GM12875 (cell line): Measurements from ENCODE around the gene ADGRG7.
"Not testable (repeated sequence)": the region's sequence is repeated elsewhere in the genome, so short reads cannot be mapped to it uniquely, and the experiment has no call there.

ENCODE experiments used
- H3K4me3 ChIP-seq: one replicate; pipeline ENCODE4 v1.5.1; 2011; ENCODE audit warnings: low read depth, low read length, control low read depth
- TF ChIP-seq, protein P1 (sequence below): IDR thresholded peaks from 2 replicates; pipeline ENCODE4 v1.5.1; 2011; ENCODE audit warnings: low read depth, mild to moderate bottlenecking, control low read depth, inconsistent platforms, low read length, moderate library complexity, borderline replicate concordance; ENCODE audit not compliant: insufficient read depth

Gene ADGRG7

DNA sequence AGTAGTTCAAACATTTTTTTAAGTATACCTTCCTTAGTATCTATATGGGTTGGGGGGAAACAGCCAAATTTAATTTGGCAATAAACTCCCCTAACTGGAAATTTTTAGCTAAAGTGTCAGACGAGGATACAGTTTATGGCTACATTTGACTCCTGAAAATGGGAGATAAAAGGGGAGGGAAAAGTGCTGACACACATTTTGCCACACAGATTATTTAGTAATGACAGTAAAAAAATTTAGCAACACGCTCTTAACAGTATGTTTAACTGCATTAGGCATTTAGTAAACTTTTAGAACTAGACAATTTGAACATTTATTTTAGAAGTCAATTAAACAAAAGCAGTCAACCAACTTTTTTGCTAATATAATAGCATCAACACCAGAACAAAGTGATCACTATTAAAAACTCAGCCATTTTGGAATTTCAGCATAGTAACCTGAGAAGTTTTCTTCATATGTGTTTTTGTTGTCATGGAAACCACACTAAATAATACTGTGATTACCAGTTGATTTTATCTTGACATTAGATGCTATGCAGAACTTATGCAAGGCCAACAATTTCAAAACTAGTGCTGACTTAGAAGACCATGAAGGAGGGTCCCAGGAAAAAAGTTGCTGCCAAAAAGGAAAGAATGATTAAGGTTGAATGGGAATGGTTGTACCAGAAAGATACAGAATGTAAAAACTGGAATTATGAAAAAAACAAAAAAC is 52.9 kb downstream of the ADGRG7 start:
- no peak overlapping the region for H3K4me3 ChIP-seq
- TF ChIP-seq, protein P1, sequence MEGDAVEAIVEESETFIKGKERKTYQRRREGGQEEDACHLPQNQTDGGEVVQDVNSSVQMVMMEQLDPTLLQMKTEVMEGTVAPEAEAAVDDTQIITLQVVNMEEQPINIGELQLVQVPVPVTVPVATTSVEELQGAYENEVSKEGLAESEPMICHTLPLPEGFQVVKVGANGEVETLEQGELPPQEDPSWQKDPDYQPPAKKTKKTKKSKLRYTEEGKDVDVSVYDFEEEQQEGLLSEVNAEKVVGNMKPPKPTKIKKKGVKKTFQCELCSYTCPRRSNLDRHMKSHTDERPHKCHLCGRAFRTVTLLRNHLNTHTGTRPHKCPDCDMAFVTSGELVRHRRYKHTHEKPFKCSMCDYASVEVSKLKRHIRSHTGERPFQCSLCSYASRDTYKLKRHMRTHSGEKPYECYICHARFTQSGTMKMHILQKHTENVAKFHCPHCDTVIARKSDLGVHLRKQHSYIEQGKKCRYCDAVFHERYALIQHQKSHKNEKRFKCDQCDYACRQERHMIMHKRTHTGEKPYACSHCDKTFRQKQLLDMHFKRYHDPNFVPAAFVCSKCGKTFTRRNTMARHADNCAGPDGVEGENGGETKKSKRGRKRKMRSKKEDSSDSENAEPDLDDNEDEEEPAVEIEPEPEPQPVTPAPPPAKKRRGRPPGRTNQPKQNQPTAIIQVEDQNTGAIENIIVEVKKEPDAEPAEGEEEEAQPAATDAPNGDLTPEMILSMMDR: no peak

DNA sequence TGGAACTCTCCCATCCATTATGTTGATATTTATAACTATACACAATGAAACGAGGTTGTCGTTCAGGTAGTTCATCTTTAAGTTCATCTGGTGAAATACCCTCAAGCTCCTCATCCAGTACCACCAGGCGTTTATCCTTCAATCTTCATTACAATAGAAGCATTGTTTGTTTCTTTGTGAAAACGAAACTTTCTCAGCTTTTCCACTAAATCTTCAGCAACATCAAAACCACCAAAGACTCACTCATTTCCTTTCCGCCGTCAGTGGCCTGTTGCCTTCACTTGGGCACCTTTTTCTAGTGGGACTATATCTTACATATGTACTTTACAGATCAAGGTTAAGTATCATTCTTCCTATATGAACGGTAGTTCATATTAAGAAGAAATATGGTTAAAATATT is 55.8 kb downstream of the ADGRG7 start:
- H3K4me3 ChIP-seq: no peak overlapping the region
- TF ChIP-seq, protein P1: no peak

DNA sequence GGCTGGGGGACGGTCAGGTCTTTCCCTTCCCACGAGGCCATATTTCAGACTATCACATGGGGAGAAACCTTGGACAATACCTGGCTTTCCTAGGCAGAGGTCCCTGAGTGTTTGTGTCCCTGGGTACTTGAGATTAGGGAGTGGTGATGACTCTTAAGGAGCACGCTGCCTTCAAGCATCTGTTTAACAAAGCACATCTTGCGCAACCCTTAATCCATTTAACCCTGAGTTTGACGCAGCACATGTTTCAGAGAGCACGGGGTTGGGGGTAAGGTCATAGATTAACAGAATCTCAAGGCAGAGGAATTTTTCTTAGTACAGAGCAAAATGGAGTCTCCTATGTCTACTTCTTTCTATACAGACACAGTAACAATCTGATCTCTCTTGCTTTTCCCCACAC is 57.3 kb downstream of the ADGRG7 start:
- not testable (repeated sequence) for H3K4me3 ChIP-seq

DNA sequence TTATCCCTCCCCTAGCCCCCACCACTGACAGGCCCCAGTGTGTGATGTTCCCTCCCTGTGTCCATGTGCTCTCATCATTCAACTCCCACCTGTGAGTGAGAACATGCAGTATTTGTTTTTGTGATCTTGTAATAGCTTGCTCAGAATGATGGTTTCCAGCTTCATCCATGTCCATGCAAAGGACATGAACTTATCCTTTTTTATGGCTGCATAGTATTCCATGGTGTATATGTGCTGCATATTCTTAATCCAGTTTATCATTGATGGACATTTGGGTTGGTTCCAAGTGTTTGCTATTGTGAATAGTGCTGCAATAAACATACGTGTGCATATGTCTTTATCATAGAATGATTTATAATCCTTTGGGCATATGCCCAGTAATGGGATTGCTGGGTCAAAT is 57.9 kb downstream of the ADGRG7 start:
- H3K4me3 ChIP-seq: not testable (repeated sequence)

DNA sequence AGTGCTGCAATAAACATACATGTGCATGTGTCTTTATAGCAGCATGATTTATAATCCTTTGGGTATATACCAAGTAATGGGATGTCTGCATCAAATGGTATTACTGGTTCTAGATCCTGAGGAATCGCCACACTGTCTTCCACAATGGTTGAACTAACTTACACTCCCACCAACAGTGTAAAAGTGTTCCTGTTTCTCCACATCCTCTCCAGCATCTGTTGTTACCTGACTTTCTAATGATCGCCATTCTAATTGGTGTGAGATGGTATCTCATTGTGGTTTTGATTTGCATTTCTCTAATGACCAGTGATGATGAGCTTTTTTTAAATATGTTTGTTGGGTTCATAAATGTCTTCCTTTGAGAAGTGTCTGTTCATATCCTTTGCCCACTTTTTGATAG is 61.6 kb downstream of the ADGRG7 start:
- not testable (repeated sequence) for H3K4me3 ChIP-seq

DNA sequence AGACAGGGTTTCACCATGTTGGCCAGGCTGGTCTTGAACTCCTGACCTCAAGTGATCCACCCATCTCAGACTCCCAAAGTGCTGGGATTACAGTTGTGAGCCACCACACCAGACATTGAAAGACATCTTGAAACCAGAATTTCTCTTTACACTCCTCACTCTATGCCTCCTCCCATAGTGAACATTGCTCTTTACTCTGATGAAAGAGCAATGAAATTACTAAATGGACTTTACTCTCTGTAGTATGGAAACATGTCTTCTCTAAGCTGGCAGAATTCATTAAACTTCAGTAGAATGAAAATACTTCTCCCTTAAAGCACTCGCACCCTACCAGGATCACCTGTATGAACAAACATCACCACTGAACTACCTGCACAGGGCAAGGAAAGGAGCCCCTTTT is 72.1 kb downstream of the ADGRG7 start:
- TF ChIP-seq, protein P1: no peak
- H3K4me3 ChIP-seq: no peak overlapping the region

DNA sequence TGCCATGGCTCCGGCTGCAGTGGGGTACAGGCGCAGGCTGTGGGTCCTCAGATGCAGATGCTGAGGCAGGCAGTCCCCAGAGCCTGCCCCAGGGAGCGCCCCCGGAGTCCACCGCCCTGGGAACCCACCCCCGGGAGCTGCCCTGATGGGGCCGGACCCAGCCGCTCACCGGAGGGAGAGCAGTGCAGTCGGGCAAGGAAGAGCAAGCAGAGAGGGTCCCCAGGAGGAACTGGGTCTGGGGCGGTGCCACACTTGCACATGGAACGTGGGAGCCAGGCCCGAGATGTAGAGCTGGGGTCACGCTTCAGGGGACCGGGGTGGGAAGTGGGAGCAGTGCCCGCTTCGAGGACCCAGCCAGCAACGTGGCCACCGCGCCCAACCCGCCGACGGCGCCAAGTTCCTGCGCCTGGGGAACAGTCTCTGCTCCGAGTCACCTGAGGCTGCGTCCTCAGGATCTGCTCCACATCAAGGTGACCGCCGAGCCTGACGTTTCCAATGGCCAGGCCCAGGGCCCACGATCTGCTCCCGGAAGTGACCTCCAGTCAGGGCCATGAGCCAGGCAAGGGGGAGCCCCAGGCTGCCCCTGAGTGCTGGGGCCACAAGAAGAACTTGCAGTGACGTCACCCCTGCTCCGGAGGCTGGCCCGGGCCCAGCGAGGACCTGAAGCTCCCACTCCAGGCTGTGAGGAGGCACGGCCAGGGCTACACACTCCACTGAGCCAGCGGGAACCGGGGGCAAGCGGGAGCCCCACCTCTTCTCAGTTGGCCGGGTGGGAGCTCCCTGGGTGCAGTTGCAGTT is 72.9 kb downstream of the ADGRG7 start:
- TF ChIP-seq, protein P1: no peak
- no peak overlapping the region for H3K4me3 ChIP-seq

DNA sequence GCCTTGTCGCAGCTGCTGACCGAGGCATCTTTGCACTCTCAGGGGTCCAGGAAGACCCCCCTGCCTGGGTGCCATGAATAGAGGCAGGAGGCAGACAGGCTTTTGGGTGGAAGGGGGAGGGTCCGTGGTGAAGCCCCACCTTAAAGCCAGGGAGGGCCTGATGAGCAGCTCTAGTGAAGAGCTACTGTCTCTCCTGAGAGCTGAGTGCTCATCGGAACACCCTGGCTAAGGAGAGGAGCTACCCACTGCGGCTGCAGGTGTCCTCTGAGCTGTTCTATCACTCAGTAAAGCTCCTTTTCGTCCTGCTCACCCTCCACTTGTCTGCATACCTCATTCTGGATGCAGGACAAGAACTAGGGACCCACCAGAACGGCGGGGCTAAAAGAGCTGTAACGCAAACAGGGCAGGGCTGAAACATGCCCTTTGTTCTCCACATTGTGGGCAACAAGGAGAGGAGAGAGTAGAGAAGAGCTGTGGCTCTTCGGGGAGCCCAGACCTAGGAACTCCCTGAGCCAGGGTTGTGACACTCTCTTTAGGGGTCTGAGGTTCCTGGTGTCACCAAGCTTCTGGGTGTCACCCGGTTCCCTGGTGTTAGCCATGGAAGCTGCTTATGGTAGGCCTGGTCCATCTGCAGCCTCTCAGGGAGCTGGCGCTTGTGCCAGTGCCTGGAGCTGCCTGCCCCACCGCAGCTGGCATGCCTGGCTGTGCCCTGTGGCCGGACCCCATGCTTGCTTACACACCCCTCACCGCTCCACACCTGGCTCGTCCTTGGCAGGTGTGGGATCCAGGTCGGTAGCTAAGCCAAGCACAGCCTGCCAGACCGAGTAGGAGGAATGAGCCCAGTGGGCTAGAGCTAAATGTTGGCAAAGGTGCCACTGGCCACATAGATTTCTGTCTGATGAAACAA is 73.7 kb downstream of the ADGRG7 start:
- TF ChIP-seq, protein P1: no peak
- no peak overlapping the region for H3K4me3 ChIP-seq
